T-helper 1 cell treated with Interleukin-12 subunit alpha and Interleukin-12 subunit beta and Interleukin-4 antibody, amounts not matched to agents 30 μg/mL and 1 μg/mL, for 36 hours (primary cell): ENCODE results near the gene IL15RA.
A peak's percentile ranks its signal among the peaks of the same experiment; 100 is the strongest.

Source experiments
- H3K27ac Mint-ChIP-seq: one replicate; pipeline ENCODE4 v1.8.0; 2021; ENCODE audit warnings: mild to moderate bottlenecking, mixed read lengths
- H3K27me3 Mint-ChIP-seq: one replicate; pipeline ENCODE4 v1.8.0; 2021; ENCODE audit warnings: low read depth, mixed read lengths
- H3K36me3 Mint-ChIP-seq: one replicate; pipeline ENCODE4 v1.8.0; 2021; ENCODE audit warnings: low read depth, mixed read lengths
- H3K4me1 Mint-ChIP-seq: one replicate; pipeline ENCODE4 v1.8.0; 2021; ENCODE audit warnings: low read depth, mixed read lengths
- H3K4me3 Mint-ChIP-seq: one replicate; pipeline ENCODE4 v1.8.0; 2021; ENCODE audit warnings: mild to moderate bottlenecking, moderate library complexity, mixed read lengths
- H3K9me3 Mint-ChIP-seq: one replicate; pipeline ENCODE4 v1.8.0; 2021; ENCODE audit warnings: mixed read lengths

Gene IL15RA, protein sequence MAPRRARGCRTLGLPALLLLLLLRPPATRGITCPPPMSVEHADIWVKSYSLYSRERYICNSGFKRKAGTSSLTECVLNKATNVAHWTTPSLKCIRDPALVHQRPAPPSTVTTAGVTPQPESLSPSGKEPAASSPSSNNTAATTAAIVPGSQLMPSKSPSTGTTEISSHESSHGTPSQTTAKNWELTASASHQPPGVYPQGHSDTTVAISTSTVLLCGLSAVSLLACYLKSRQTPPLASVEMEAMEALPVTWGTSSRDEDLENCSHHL

GRCh38 chr10:5977471-5978229 lies at the start of gene IL15RA:
Gene IL15RA, minus strand, starts transcription at chr10:5977543. Its CDS starts 51 bp downstream, at chr10:5977492.
- peaks cover 5% of the 10 kb centered on the region for H3K36me3 Mint-ChIP-seq
- peaks cover 15% of the 10 kb centered on the region for H3K27me3 Mint-ChIP-seq
- H3K9me3 Mint-ChIP-seq: no peaks in the 10 kb centered on the region
- peak within 1 kb of the TSS; percentile 97 for H3K27ac Mint-ChIP-seq
- H3K4me3 Mint-ChIP-seq: peak within 1 kb of the TSS; percentile 93
- H3K4me1 Mint-ChIP-seq: peaks cover 30% of the 10 kb centered on the region

DNA sequence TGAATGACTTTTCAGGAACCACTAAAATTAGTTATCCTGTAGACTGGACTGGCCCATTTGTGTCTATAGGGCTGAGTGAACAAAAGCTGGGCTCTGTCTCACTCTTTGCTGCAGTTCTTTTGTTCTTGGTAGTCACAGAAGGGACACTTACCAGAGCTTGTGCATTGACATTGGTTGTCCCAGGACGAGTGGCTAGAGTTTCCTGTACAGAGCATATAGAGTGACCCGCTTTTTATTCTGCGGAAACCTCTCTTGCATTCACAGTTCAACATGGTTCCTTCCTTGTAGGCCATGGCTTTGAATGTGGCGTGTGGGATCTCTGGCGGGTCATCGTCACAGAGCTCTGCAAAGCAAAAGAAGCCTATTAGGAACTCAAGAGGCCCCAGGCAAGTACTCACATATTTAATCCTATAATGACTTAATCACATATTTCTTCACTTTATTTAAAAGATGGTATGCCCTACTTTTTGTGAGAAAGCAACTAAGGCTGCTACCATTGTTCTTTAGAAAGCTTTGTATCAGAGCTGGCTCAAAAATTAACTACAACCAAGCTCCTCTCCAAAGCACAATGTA lies 48.4 kb upstream of the IL15RA start:
- Mint-ChIP-seq H3K36me3 (peaks cover 69% of the 10 kb centered on the region), H3K4me1 (peaks cover 36% of the 10 kb centered on the region), H3K9me3 (peaks cover 3% of the 10 kb centered on the region), H3K27me3 (no peaks in the 10 kb centered on the region), H3K27ac (no peak overlapping the region), H3K4me3 (no peak overlapping the region)

- Mint-ChIP-seq H3K36me3 (peaks cover 70% of the 10 kb centered on the region), H3K4me1 (peaks cover 36% of the 10 kb centered on the region), H3K27ac (no peak overlapping the region), H3K4me3 (no peak overlapping the region), H3K27me3 (no peaks in the 10 kb centered on the region), H3K9me3 (no peaks in the 10 kb centered on the region)
These were observed 47.0 kb upstream of the IL15RA start for GRCh38 chr10:6024334-6024682.

DNA sequence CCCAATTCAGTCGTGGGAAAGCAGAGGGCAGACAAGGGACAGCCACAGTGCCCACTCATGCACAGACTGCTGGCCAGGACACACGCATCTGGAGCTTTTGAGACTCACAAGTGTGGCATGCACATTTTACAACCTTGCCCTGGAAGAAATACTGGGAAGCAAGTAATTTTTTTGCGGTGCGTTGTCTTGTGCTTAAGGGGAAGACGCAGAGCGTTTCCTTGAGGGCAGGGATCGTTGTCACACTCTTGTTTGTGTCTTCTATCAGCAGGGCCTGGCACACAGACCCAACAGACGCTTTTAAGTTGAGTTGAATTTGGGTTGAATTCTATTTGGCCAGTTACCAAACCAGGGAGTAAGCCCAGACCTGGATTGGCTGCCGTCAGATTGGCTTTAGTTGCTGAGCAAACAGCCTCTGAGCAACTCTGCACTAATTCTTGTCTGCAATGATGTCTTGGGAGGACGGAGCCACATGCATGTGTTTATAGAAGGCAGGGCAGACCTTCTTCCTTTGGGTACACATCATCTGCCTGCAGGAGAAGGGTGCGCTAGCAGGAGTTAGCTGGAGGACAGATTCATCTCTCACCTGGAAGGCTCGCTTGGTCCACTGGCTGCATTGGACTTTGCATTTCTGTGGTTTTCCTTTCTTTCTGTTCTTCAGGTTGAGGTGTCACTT lies 46.5 kb upstream of the IL15RA start:
- Mint-ChIP-seq H3K27me3 (no peaks in the 10 kb centered on the region), H3K9me3 (no peaks in the 10 kb centered on the region), H3K4me3 (no peak overlapping the region), H3K27ac (no peak overlapping the region), H3K4me1 (peaks cover 41% of the 10 kb centered on the region), H3K36me3 (peaks cover 75% of the 10 kb centered on the region)

DNA sequence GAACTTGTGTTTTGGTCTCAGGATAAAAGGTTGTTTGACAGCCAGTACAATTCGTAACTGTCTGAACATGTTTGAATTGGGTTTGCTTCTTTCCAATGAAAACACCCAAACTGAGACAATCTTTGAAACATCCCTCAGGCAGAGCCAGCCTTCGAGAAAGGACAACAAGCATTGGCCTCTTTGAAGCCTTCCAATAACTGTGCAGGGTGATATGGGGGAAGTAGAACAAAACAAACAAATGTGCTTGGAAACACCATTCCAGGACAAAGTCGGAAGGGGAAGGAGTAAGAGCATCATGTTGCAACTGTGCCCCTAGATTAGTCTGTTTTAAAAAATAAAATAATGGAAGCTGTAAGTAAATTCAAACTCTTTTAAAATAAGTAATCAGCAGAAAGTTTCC lies 45.3 kb upstream of the IL15RA start:
- Mint-ChIP-seq H3K4me3 (no peak overlapping the region), H3K9me3 (no peaks in the 10 kb centered on the region), H3K27me3 (no peaks in the 10 kb centered on the region), H3K36me3 (peaks cover 74% of the 10 kb centered on the region), H3K4me1 (peaks cover 34% of the 10 kb centered on the region), H3K27ac (peak overlapping the region; percentile 14)

- H3K4me1 Mint-ChIP-seq: peaks cover 37% of the 10 kb centered on the region
- no peaks in the 10 kb centered on the region for H3K27me3 Mint-ChIP-seq
- H3K36me3 Mint-ChIP-seq: peaks cover 71% of the 10 kb centered on the region
- H3K27ac Mint-ChIP-seq: no peak overlapping the region
- H3K4me3 Mint-ChIP-seq: no peak overlapping the region
- H3K9me3 Mint-ChIP-seq: no peaks in the 10 kb centered on the region
These were observed 43.5 kb upstream of the IL15RA start for GRCh38 chr10:6020826-6021225.

DNA sequence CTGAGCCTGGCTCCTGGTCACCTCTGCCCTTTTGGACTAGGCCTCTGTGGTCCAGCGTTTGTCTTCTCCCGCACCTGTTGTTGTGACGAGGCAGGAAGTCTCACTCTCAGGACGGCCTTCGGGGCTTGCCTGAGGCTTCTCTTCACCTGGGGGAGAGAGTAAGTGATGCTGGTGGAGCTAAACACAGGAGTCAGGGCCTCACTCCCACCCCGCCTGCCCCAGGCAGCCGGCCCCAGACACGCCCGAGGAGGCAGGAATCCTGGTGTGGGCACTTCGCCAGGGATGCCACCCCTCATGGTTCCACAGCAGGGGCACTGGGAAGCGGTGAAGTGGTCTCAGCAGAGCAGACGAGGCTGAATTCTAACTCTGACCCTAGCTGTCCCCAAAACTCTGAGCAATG lies 42.5 kb upstream of the IL15RA start:
- no peaks in the 10 kb centered on the region for H3K9me3 Mint-ChIP-seq
- no peak overlapping the region for H3K4me3 Mint-ChIP-seq
- no peak overlapping the region for H3K27ac Mint-ChIP-seq
- peaks cover 46% of the 10 kb centered on the region for H3K4me1 Mint-ChIP-seq
- H3K36me3 Mint-ChIP-seq: peaks cover 76% of the 10 kb centered on the region
- H3K27me3 Mint-ChIP-seq: no peaks in the 10 kb centered on the region

DNA sequence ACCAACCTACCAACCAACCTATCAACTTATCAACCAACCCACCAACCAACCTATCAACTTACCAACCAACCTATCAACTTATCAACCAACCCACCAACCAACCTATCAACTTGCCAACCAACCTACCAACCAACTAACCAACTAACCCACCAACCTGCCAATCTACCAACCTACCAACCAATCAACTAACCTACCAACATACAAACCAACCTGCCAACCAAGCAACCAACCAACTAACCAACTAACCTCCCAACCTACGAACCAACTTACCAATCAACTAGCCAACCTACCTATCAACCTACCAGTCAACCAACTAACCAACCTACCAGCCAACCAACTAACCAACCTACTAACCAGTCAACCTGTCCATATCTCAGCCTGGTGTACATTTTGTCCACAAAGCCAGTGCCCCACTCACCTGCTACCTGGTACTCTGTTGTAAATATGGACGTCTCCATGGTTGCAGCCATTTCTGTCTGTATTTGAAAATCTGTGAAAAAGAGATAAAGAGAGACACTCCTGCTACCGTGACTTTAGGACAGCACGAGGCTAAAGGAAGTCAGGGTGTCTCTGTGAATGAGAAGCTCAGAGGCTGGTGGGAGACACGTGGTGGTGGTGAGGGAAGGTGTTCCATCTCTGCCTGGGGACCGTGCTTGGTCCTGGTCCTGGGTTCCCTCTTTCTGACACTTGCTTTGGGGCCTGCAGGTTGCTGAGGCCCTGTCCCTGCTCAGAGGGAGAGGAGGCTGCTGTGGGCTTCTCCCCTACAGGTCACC lies 41.9 kb upstream of the IL15RA start:
- peaks cover 49% of the 10 kb centered on the region for H3K4me1 Mint-ChIP-seq
- H3K27me3 Mint-ChIP-seq: no peaks in the 10 kb centered on the region
- H3K4me3 Mint-ChIP-seq: no peak overlapping the region
- H3K27ac Mint-ChIP-seq: peak overlapping the region; percentile 23
- H3K9me3 Mint-ChIP-seq: no peaks in the 10 kb centered on the region
- peaks cover 74% of the 10 kb centered on the region for H3K36me3 Mint-ChIP-seq

GRCh38 chr10:6018422-6018821 lies 41.1 kb upstream of the IL15RA start:
- Mint-ChIP-seq H3K36me3 (peaks cover 72% of the 10 kb centered on the region), H3K4me1 (peaks cover 49% of the 10 kb centered on the region), H3K27ac (no peak overlapping the region), H3K27me3 (no peaks in the 10 kb centered on the region), H3K9me3 (no peaks in the 10 kb centered on the region), H3K4me3 (no peak overlapping the region)

- Mint-ChIP-seq H3K9me3 (no peaks in the 10 kb centered on the region), H3K4me3 (no peak overlapping the region), H3K4me1 (peaks cover 49% of the 10 kb centered on the region), H3K36me3 (peaks cover 69% of the 10 kb centered on the region), H3K27ac (no peak overlapping the region), H3K27me3 (no peaks in the 10 kb centered on the region)
These were observed 40.5 kb upstream of the IL15RA start for GRCh38 chr10:6017781-6018354.

DNA sequence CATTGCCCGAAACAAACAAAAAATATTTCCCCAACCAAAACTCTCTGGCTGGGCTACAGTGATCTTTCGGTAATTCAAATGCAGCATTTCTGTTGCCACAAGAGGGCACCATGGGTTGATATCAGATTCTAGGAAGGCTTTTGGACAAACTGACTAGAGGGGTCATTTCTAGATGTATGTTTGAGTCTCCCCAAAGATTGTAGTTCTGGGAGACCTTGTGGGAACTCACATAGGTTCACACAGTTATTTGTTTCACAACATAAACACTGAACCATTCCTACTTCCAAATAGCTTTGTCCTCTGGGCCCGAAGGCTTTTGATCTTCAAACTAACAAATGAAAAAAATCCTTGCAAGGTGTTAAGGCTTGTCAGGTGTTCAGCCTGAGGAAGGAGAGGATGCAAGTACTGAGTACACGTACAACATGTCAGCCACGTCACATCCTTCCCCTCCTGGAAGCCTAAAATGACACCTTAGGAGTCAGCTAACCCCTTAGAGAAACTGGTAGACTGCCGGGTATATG lies 37.0 kb upstream of the IL15RA start:
- Mint-ChIP-seq H3K9me3 (peaks cover under 1% of the 10 kb centered on the region), H3K36me3 (peaks cover 61% of the 10 kb centered on the region), H3K27me3 (no peaks in the 10 kb centered on the region), H3K27ac (peak overlapping the region; percentile 93), H3K4me1 (peaks cover 44% of the 10 kb centered on the region), H3K4me3 (peak overlapping the region; percentile 53)

GRCh38 chr10:6013413-6014192 lies 36.3 kb upstream of the IL15RA start:
- peaks cover 57% of the 10 kb centered on the region for H3K36me3 Mint-ChIP-seq

More at GRCh38 chr10:6013413-6014192, 36.3 kb upstream of the IL15RA start:
- H3K4me3 Mint-ChIP-seq: no peak overlapping the region
- peak overlapping the region; percentile 93 for H3K27ac Mint-ChIP-seq
- H3K27me3 Mint-ChIP-seq: no peaks in the 10 kb centered on the region
- peaks cover 3% of the 10 kb centered on the region for H3K9me3 Mint-ChIP-seq
- peaks cover 40% of the 10 kb centered on the region for H3K4me1 Mint-ChIP-seq
